Stromal cell of bone marrow (primary cell): ENCODE results near the gene HP.
"Not testable (repeated sequence)": the region's sequence is repeated elsewhere in the genome, so short reads cannot be mapped to it uniquely, and the experiment has no call there.

Experiments
- DNase-seq: peaks from one replicate; pipeline ENCODE4 v3.0.0-alpha.2; 2012; ENCODE audit warnings: low read depth

The HP gene

GRCh38 chr16:72054254-72054847 is at the start of gene HP:
TSS of gene HP (plus strand) at chr16:72054505. CDS start at chr16:72054653, 148 bp downstream.
- not testable (repeated sequence) for DNase-seq

GRCh38 chr16:72008065-72008423 is 46.3 kb upstream of the HP start:
- not testable (repeated sequence) for DNase-seq

GRCh38 chr16:72008424-72009216 is 45.7 kb upstream of the HP start, which contains the start of gene DHODH:
TSS of gene DHODH (plus strand) at chr16:72008744. CDS start at chr16:72008765, 21 bp downstream.
- peak; percentile 97 for DNase-seq

GRCh38 chr16:72009779-72010178 is 44.5 kb upstream of the HP start:
- DNase-seq, result no peak

GRCh38 chr16:72012607-72013006 is 41.7 kb upstream of the HP start:
- no peak for DNase-seq

GRCh38 chr16:72013389-72013788 is 40.9 kb upstream of the HP start:
- no peak for DNase-seq

GRCh38 chr16:72013888-72014581 is 40.3 kb upstream of the HP start:
- no peak for DNase-seq

GRCh38 chr16:72014675-72015074 is 39.6 kb upstream of the HP start:
- DNase-seq, result no peak

- no peak for DNase-seq
Observed at GRCh38 chr16:72015124-72015523, 39.2 kb upstream of the HP start.

- DNase-seq, result no peak
Observed at GRCh38 chr16:72018470-72018869, 35.8 kb upstream of the HP start.

GRCh38 chr16:72021043-72021442 is 33.3 kb upstream of the HP start:
- DNase-seq, result no peak

- DNase-seq, result no peak
Observed at GRCh38 chr16:72022127-72022526, 32.2 kb upstream of the HP start.

GRCh38 chr16:72023962-72024361 is 30.3 kb upstream of the HP start:
- no peak for DNase-seq

- no peak for DNase-seq
Observed at GRCh38 chr16:72024862-72025382, 29.4 kb upstream of the HP start.

GRCh38 chr16:72025404-72026114 is 28.7 kb upstream of the HP start:
- no peak for DNase-seq

GRCh38 chr16:72027669-72028378 is 26.5 kb upstream of the HP start:
- no peak for DNase-seq

GRCh38 chr16:72029567-72030271 is 24.6 kb upstream of the HP start:
- DNase-seq, result no peak

- no peak for DNase-seq
Observed at GRCh38 chr16:72033437-72033836, 20.9 kb upstream of the HP start.

GRCh38 chr16:72036098-72036497 is 18.2 kb upstream of the HP start:
- DNase-seq, result no peak

GRCh38 chr16:72042157-72042660 is 12.1 kb upstream of the HP start:
- DNase-seq, result no peak

GRCh38 chr16:72043058-72043457 is 11.2 kb upstream of the HP start:
- DNase-seq, result no peak
